Endothelial cell of hepatic sinusoid (primary cell): ENCODE data around the gene TMEM144.
"Not testable (repeated sequence)": the region's sequence is repeated elsewhere in the genome, so short reads cannot be mapped to it uniquely, and the experiment has no call there.

Experiments
- in situ Hi-C: cut with HindIII; loops from 2 replicates; pipeline ENCODE4 v1.10.0; 2017; ENCODE audit warnings: low sequenced_read_pairs

TMEM144 gene

DNA sequence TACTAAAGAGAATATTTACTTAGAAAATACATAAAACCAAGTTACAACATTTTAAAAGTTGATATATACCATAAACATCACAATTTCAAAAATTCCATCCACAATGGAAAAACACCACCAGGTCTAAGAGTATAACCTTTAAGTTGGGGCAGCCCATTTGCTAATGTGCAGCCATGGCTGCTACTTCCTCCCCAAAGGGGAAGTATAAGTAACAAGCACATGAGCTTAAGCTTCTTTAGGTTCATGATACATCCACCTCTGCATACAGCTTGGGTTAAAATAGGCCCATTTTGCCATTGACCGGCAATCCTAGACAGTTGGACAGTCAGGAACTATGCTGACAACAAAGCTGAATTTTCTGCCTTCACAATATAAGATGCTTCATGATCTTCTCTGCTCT lies 20.9 kb upstream of the TMEM144 start:
- in situ Hi-C loops, result no loop called here

DNA sequence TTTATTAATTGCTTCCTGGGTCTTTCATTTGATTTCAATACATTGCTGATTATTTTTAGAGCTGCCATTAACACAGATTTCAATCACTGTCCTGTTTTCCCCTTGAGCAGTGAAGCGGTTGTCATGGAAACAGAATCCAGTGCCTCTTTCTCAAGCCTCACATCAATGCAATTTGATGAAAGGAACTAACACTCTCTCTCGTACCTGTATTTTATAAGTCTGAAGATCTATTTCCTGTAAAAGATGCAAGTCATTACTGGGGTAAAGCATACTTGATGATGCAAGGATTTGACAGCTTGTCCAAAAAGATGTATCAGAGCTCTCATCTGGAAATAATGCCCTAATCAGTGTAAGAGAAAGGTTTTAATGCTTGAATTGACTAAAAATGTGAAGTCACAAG lies 19.6 kb upstream of the TMEM144 start:
- in situ Hi-C loops, result no loop called here

GRCh38 chr4:158192439-158193158 lies 17.7 kb upstream of the TMEM144 start:
- in situ Hi-C loops, result no loop called here

- in situ Hi-C loops, result no loop called here
Measured at GRCh38 chr4:158193171-158193749, 17.0 kb upstream of the TMEM144 start.

DNA sequence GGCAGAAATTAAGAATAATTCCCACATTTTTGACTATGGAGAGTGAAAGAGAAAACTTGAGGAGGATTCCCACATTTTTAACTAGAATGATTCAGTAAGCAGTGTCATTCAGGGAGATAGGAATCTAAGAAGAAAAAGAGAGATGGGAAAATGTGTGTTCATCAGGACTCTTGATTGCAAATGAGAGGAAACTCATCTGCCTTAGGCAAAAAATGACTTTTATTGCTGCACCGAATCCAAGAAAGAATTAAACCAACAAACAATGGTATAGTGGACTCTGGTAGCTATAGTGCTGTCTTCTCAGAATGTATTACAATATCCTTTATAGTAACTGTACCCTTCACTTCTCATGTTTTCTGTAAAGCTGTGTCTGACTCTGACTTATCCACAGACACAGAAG lies 15.0 kb upstream of the TMEM144 start:
- in situ Hi-C loops, result no loop called here

DNA sequence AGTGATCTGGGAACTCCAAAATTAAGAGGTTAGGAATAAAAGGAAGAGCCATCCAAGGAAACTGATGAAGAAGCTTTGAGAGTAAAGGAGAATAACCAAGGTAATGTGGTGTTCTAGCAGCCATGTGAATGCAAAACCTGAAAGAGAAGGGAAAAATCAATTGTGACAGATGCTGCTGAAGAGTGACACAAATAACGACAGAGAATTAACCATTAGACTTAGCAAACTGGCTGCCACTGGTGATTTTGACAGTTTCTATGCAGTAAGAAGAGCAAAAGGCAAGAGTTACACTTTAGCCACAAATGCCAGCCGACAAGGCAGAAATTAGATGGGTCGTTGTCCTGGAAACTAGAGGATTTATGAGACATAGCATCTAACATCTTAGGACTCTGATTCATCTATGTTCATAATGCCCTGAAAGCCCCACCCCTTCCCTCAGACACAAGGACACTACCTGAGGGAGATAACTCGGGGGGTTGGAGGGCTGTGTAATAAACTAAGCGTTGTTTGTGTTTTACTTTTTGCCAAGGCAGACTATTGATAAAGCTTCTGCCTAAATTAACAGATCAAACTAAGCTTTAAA lies 13.0 kb upstream of the TMEM144 start:
- in situ Hi-C loops, result no loop called here

DNA sequence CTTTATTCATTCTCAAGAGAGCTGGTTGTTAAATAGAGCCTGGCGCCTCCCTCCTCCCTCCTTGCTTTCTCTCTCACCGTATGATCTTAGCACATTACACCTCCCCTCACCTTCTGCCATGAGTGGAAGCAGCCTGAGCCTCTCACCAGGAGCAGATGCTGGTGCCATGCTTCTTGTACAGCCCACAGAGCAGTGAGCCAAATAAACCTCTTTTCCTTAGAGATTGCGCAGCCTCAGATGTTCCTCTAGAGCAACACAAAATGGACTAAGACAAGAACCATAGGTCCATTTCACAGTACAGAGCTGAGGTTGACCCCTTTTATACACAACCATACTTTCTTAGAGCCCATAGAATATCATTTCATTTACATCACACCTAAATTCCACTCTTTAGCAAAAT lies 10.1 kb upstream of the TMEM144 start:
- in situ Hi-C loops, result no loop called here

DNA sequence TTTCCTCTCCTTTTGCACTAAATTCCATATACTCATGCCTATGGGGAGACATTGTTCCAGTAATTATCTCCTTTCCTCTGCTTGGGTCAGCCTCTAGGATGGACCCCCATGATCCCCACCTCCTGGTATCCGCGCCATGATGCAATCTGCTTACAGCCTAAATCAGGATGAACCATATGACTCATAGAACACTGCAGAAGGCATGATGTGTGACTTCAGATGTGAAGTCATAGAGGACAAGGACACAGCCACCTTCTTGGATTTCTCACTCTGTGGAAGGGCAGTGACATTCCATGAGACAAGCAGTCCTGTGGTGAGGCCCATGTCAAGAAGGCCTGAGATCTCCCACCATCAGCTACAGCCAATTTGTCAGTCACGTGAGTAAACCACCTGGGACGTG lies 9.0 kb upstream of the TMEM144 start:
- in situ Hi-C loops, result no loop called here

DNA sequence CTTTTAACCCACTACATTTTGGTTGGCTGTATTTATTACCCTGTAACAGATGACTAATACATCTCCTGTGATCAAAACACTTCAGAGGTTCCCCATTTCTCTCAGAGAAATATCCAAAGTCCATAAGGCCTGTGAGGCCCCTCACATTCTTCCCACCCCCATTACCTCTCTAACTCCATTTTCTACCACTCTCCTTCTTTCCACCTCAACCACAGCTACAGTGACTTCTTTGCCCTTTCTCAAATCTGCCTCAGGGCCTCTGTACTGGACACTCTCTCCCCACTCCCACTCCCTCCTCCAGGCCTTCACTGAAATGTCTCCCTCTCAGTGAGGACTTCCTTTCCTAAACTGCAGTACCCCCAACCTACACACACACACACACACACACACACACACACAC lies 8.4 kb upstream of the TMEM144 start:
- in situ Hi-C loops, result no loop called here

- in situ Hi-C loops, result no loop called here
Measured at GRCh38 chr4:158202481-158202880, 7.8 kb upstream of the TMEM144 start.

DNA sequence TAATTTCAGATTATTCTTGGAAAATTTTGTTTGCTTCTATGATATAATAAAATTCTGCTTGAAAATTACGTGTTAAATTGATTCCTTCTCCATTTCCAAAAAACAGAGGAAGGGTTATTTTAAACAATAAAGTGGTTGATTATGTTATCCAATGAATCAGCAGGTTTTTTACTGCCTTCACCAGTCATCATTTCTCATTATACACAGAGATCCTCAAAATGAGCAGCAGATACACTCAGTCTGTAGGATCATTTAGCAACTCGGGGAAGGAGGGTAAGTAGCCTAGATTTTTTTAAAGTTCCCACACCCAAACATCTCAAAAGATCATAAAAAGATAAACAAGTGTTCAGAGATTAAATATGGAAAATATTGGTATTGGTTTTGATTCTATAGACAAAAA lies 6.8 kb upstream of the TMEM144 start:
- in situ Hi-C loops, result no loop called here

- in situ Hi-C loops, result no loop called here
Measured at GRCh38 chr4:158203929-158204328, 6.4 kb upstream of the TMEM144 start.

DNA sequence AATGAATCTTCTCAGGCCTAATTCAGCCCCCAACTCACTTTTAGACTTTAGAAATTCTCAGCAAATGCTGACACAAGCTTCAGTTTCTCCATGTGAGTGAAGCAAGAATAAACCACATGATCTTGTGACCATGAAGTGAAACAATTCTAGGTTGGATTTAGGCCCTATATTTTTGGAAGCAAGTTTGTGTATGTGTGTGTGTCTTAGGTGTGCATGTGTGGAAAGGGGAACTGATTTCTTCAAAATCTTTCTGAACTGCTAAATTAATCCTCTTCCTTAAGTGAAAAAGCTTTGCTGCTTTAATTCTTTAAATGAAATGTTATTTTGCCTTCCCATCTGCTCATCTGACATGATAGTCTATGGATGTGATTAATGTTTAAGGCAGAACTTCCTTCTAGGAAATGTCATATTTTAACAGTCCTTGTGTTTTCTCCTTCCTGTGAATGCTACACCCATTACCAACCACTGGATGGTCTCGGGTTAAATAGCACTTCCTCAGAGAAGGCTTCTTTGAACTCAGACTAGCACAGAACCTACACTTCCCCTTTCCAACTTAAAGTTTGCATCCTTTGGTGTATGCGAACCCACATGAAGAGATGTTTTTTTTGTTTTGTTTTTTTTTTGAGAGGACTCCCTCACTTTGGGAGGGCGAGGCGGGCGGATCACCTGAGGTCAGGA lies 1.2 kb upstream of the TMEM144 start:
- in situ Hi-C loops, result no loop called here

DNA sequence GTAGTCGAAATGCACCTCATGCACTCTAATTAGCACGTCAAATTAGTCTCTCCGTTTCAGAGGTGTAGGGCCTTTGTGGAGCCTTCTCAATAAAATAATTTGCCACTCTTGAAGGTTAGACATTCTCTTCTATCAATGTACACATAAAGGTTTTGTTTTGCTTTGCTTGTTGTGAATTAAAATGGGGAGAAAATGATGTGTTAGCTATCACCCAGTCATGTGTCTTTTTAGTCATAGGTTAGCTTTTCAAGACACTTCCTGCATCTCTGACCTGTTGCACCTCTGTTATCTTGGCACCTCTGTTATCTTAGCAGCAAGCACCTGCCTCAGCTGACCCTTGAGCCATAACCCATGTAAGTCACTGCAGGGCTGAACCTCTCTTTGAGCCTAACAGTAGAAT lies 936 bp downstream of the TMEM144 start:
- in situ Hi-C loops, result no loop called here

GRCh38 chr4:158213466-158213865 lies 3.2 kb downstream of the TMEM144 start:
- in situ Hi-C loops, result no loop called here

GRCh38 chr4:158214856-158215255 lies 4.6 kb downstream of the TMEM144 start:
- in situ Hi-C loops, result no loop called here

DNA sequence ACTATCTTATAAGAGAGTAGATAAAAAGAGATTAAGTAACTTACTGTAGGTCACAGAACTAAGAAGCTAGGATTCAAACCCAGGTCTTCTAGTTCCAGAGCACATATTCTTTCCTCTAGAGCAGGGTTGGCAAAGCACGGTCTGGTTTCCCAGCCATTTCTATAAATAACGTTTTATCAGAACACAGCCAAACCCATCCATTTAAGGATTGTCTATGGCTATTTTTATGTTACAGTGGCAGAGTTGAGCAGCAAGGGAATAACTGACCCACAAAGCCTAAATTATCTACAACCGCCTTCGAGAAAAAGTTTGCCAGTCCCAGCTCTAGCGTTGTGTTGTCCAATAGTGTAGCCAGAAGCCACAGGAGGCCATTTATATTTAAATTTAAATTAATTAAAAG lies 7.5 kb downstream of the TMEM144 start:
- in situ Hi-C loops, result no loop called here

- in situ Hi-C loops, result no loop called here
Measured at GRCh38 chr4:158219623-158220022, 9.3 kb downstream of the TMEM144 start.

DNA sequence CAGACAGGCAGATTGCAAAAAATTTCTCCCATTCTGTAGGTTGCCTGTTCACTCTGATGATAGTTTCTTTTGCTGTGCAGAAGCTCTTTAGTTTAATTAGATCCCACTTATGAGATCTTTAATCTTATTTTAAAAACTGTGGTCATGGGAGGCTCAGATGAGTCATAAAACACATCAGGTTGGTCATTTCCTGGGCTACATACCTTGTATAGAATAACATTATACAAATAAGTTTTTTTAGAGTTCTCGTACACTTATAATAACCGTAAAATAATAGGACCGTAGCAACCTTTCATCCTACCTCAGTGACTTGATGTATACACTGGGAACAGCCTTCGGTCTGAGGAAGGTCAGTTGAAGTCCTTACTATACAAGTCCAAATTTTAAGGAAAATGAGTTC lies 14.0 kb downstream of the TMEM144 start:
- in situ Hi-C loops, result not testable (repeated sequence)

DNA sequence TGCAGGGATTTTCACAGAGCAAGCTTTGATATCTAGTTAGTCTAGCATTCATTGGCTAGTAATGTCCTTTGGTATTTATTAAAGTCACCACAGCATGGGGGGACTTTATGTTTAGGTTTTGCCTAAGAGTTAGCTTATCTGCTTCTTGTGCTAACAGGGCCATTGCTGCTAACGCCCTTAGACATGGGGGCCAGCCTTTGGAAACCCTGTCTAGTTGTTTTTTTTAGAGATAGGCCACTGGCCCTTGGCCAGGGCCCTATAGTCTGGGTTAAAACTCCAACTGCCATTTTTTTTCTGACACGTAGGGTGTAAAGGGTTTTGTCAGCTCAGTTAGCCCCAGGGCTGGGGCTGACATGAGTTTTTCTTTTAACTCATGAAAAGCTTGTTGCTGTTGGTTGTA lies 14.7 kb downstream of the TMEM144 start:
- in situ Hi-C loops, result not testable (repeated sequence)

DNA sequence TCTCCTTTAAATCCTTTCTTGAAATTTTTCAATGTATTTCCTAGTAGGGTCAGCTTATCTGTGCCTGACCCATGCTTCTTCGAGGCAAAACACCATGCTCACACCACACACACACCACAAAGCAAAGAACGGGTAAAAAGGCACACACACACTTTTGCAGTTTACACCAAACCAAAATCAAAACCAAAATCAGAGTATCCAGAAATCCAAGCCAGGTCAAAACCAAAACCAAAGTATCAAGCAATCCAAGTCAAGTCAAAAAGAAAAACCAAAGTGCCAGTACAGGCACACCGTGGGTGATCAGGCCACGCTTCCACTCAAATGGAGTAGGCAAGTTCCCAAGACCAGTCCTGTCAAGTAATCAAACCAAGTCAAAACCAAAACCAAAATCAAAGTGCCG lies 17.6 kb downstream of the TMEM144 start:
- in situ Hi-C loops, result not testable (repeated sequence)

- in situ Hi-C loops, result not testable (repeated sequence)
Measured at GRCh38 chr4:158228399-158228798, 18.1 kb downstream of the TMEM144 start.
